HG03103 (cell line): ENCODE results near the gene GSDME.
A peak's percentile ranks its signal among the peaks of the same experiment; 100 is the strongest.

Source experiments
- ATAC-seq: cut with Tn5 transposase; IDR thresholded peaks from one replicate; pipeline ENCODE4 v1.9.1; 2021; ENCODE audit warnings: low read depth; ENCODE audit not compliant: unreplicated experiment

The GSDME gene

GRCh38 chr7:24724451-24725190, 32.6 kb downstream of the GSDME start:
- no peak for ATAC-seq

GRCh38 chr7:24723178-24723530, 34.1 kb downstream of the GSDME start:
- ATAC-seq, result no peak

GRCh38 chr7:24722386-24723177, 34.7 kb downstream of the GSDME start:
- no peak for ATAC-seq

GRCh38 chr7:24721481-24722001, 35.7 kb downstream of the GSDME start:
- no peak for ATAC-seq

- ATAC-seq, result no peak
Observed at GRCh38 chr7:24720283-24720682, 37.0 kb downstream of the GSDME start.

- ATAC-seq, result peak; percentile 53
Observed at GRCh38 chr7:24718977-24719491, 38.2 kb downstream of the GSDME start.

GRCh38 chr7:24718431-24718831, 38.8 kb downstream of the GSDME start:
- no peak for ATAC-seq

- no peak for ATAC-seq
Observed at GRCh38 chr7:24717694-24718320, 39.5 kb downstream of the GSDME start.

GRCh38 chr7:24717247-24717622, 40.0 kb downstream of the GSDME start:
- ATAC-seq, result no peak

GRCh38 chr7:24716480-24717246, 40.6 kb downstream of the GSDME start:
- no peak for ATAC-seq

- peak; percentile 42 for ATAC-seq
Observed at GRCh38 chr7:24715661-24716479, 41.4 kb downstream of the GSDME start.

- no peak for ATAC-seq
Observed at GRCh38 chr7:24715171-24715570, 42.1 kb downstream of the GSDME start.

GRCh38 chr7:24714676-24715010, 42.6 kb downstream of the GSDME start:
- no peak for ATAC-seq

GRCh38 chr7:24713850-24714675, 43.2 kb downstream of the GSDME start:
- ATAC-seq, result no peak

- ATAC-seq, result no peak
Observed at GRCh38 chr7:24713039-24713793, 44.0 kb downstream of the GSDME start.

- no peak for ATAC-seq
Observed at GRCh38 chr7:24709585-24710360, 47.5 kb downstream of the GSDME start.

GRCh38 chr7:24709051-24709450, 48.2 kb downstream of the GSDME start:
- ATAC-seq, result no peak
